B cell (primary cell): ENCODE measurements around the gene ADD3.

ENCODE experiments used
- EZH2 ChIP-seq: IDR thresholded peaks from 2 replicates; pipeline ENCODE4 v1.6.1; 2012; ENCODE audit warnings: borderline replicate concordance, low read depth, mild to moderate bottlenecking, moderate library complexity, low read length; ENCODE audit not compliant: insufficient read depth, poor library complexity, severe bottlenecking
- TF ChIP-seq, protein P1 (sequence below): fragments of 200-600 bp; IDR thresholded peaks from one replicate; pipeline ENCODE4 v1.8.0; 2022; ENCODE audit warnings: antibody characterized with exemption, mild to moderate bottlenecking

DNA sequence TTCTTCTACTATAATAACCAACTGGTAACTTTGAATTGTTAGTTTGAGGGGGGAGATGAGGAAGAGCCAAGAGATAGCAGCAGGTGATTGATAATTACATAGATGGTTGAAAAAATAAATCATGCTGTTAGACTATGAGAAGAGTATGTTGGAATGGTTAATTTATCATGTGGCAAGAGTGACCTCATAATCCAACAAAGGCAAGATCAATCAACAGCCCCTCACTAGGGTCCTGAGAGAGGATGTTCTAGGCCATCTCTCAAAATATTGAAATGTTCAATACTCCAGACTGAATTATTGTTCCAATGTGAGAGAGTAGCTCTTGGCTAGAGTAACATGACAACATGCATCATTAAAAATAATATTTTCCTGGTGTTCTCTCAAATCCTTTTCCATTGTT lies 67.9 kb downstream of the ADD3 start:
- TF ChIP-seq, protein P1, sequence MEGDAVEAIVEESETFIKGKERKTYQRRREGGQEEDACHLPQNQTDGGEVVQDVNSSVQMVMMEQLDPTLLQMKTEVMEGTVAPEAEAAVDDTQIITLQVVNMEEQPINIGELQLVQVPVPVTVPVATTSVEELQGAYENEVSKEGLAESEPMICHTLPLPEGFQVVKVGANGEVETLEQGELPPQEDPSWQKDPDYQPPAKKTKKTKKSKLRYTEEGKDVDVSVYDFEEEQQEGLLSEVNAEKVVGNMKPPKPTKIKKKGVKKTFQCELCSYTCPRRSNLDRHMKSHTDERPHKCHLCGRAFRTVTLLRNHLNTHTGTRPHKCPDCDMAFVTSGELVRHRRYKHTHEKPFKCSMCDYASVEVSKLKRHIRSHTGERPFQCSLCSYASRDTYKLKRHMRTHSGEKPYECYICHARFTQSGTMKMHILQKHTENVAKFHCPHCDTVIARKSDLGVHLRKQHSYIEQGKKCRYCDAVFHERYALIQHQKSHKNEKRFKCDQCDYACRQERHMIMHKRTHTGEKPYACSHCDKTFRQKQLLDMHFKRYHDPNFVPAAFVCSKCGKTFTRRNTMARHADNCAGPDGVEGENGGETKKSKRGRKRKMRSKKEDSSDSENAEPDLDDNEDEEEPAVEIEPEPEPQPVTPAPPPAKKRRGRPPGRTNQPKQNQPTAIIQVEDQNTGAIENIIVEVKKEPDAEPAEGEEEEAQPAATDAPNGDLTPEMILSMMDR, result no peak
- no peak for TF ChIP-seq EZH2
